GM12891 (cell line): ENCODE data around the gene CASKIN1.

Source experiments
- POLR2A ChIP-seq: IDR thresholded peaks from 2 replicates; pipeline ENCODE4 v1.6.1; 2011; ENCODE audit warnings: low read depth, low read length, control low read depth
- POLR2AphosphoS5 ChIP-seq: IDR thresholded peaks from 2 replicates; pipeline ENCODE4 v1.6.1; 2011; ENCODE audit warnings: low read depth, low read length, control low read depth

DNA sequence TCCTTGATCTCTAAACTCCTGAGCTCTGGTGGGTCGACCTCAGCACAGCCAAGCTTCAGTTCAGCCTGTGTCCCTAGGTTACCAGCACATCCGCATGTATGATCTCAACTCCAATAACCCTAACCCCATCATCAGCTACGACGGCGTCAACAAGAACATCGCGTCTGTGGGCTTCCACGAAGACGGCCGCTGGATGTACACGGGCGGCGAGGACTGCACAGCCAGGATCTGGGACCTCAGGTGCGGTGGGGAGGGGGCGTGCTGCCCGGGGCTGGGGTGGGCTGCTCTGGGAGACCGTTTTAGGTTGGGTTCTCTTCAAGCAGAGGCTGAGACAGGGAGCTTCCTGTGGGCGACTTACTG is 10.0 kb upstream of the CASKIN1 start:
- TF ChIP-seq POLR2A, result no peak
- TF ChIP-seq POLR2AphosphoS5, result no peak
